Right lobe of liver (tissue), 6 donors: Measurements from ENCODE around the gene ACAD11. TPM values are rescaled to one million over a fixed set of nuclear protein-coding genes. Genes with fewer than 3 reads are reported as not detected.

ENCODE experiments used
- ATAC-seq, 4 donors: fragments of 200-7000 bp; cut with Tn5 transposase; one replicate each; pipeline ENCODE4 v1.9.1; 2020; ENCODE audit warnings: mild to moderate bottlenecking in 4 of 4, moderate library complexity in 4 of 4
- DNase-seq, 3 donors: peaks; one replicate each; pipeline ENCODE4 v3.0.0-alpha.2; 2020
- H3K27ac ChIP-seq, 3 donors: fragments of 200-600 bp; one replicate each; pipeline ENCODE4 v1.8.0; 2022
- H3K27me3 ChIP-seq, 2 donors: fragments of 200-600 bp; one replicate each; pipeline ENCODE4 v1.8.0; 2022
- H3K36me3 ChIP-seq, 4 donors: fragments of 200-600 bp; sonication (generic) in 1 of 4; one replicate each; pipeline versions ENCODE4 v1.5.1 to v1.8.0; 2017 to 2022; ENCODE audit warnings: control low read depth in 1 of 4
- H3K4me1 ChIP-seq, 4 donors: fragments of 200-600 bp; sonication (generic) in 1 of 4; one replicate each; pipeline versions ENCODE4 v1.5.1 to v1.8.0; 2017 to 2022; ENCODE audit warnings: control low read depth in 1 of 4
- H3K4me3 ChIP-seq, 3 donors: fragments of 200-600 bp; one replicate each; pipeline ENCODE4 v1.8.0; 2022
- H3K9me3 ChIP-seq, 4 donors: fragments of 200-600 bp; sonication (generic) in 1 of 4; one replicate each; pipeline versions ENCODE4 v1.5.1 to v1.8.0; 2017 to 2022; ENCODE audit warnings: control low read depth in 1 of 4
- POLR2A ChIP-seq: fragments of 450-650 bp; IDR thresholded peaks from one replicate; pipeline ENCODE4 v1.6.1; 2017; ENCODE audit warnings: antibody characterized with exemption, mild to moderate bottlenecking
- WGBS: methylation state at CpG from one replicate; pipeline ENCODE4 v1.1.6; 2018; ENCODE audit warnings: low coverage, low lambda C conversion rate; ENCODE audit not compliant: insufficient coverage; ENCODE audit errors: missing lambda C conversion rate; 5-methylcytosine and 5-hydroxymethylcytosine counted together
- intact Hi-C, 2 donors: fragments of 100-400 bp; cut with DNase I; formaldehyde crosslinking; loops; one replicate each; pipeline versions ENCODE4 v1.11.2 to v1.14.1; 2022
- total RNA-seq, 6 experiments: library from RNA; depleted of rRNA in 2 of 6; stranded (reverse); fragments of >200 nt in 2 of 6; fragmentation: NEBNext Ultra II Directional in 3 of 6; extraction: Animal tissue kit (Norgen Biotek cat#: 25700) in 3 of 6; gene quantifications; one replicate each; pipeline versions ENCODE4 v1.1.0 to v1.2.4, GENCODE V29; 2016 to 2023
- TF ChIP-seq, protein P1 (sequence below), 4 donors: fragments of 200-600 bp in 3 of 4; fragments of 450-650 bp in 1 of 4; IDR thresholded peaks; one replicate each; pipeline versions ENCODE4 v1.5.1 to v1.8.0; 2016 to 2022; ENCODE audit warnings: antibody characterized with exemption in 4 of 4, mild to moderate bottlenecking in 2 of 4
- donor health status: DM: no; HTN: yes; CAD: no.
- donor health status: DM: no; HTN: no; CAD: no.
- donor health status: DM: no; HTN: no; CAD: no.
- donor health status: DM: no; HTN: yes; CAD: no.
- donor health status: DM: no; HTN: yes; CAD: no.

The ACAD11 gene
- total RNA-seq, 6 experiments from 2014 or later: 60.9 to 108 (median 94.5) TPM

- TF ChIP-seq, protein P1, sequence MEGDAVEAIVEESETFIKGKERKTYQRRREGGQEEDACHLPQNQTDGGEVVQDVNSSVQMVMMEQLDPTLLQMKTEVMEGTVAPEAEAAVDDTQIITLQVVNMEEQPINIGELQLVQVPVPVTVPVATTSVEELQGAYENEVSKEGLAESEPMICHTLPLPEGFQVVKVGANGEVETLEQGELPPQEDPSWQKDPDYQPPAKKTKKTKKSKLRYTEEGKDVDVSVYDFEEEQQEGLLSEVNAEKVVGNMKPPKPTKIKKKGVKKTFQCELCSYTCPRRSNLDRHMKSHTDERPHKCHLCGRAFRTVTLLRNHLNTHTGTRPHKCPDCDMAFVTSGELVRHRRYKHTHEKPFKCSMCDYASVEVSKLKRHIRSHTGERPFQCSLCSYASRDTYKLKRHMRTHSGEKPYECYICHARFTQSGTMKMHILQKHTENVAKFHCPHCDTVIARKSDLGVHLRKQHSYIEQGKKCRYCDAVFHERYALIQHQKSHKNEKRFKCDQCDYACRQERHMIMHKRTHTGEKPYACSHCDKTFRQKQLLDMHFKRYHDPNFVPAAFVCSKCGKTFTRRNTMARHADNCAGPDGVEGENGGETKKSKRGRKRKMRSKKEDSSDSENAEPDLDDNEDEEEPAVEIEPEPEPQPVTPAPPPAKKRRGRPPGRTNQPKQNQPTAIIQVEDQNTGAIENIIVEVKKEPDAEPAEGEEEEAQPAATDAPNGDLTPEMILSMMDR (IDR thresholded peaks at IDR 0.05): no peak
- no peak for TF ChIP-seq POLR2A
- H3K4me1 ChIP-seq: peaks cover 0 to 4% (median 0%) of the 10 kb centered on the region in 4 donors
- no peaks in the 10 kb centered on the region for H3K27me3 ChIP-seq
- WGBS: 78% methylated on average over 4 of the region's 4 CpGs
- no peak overlapping the region for H3K4me3 ChIP-seq
- DNase-seq: no peak
- no peak for ATAC-seq
- H3K36me3 ChIP-seq: peaks cover 5 to 94% (median 26%) of the 10 kb centered on the region in 4 donors
- intact Hi-C loops: no loop called here
- H3K27ac ChIP-seq: no peak overlapping the region
- no peaks in the 10 kb centered on the region for H3K9me3 ChIP-seq
Observed at GRCh38 chr3:132690040-132690439, 30.4 kb upstream of the ACAD11 start.

DNA sequence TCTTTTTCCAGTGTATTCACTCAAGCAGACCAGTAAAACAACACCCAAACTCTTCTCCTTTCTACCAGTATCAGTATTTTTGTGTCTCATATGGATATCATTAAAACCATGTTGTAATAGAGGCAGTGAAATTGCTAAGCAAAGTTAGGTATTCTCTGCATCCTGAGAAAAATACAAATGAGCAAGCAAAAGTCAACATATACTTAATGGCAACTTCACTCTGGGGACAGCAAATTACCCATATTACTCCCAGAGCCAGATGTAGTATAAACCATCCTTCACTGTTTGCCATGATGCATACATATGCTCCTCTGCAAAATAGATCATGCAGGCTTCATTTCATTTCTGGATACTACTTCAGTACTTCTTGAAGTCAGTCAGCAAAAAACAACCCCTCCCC, 22.6 kb upstream of the ACAD11 start:
- DNase-seq (no peak), ATAC-seq (no peak)
- Histone ChIP-seq H3K4me3 (no peak overlapping the region), H3K4me1 (no peaks in the 10 kb centered on the region), H3K27me3 (no peaks in the 10 kb centered on the region), H3K27ac (no peak overlapping the region), H3K36me3 (peaks cover 0 to 75% (median 3%) of the 10 kb centered on the region in 4 donors), H3K9me3 (no peaks in the 10 kb centered on the region)
- TF ChIP-seq, protein P1 (IDR thresholded peaks at IDR 0.05): no peak
- no peak for TF ChIP-seq POLR2A
- intact Hi-C loops: no loop called here

GRCh38 chr3:132681421-132681820, 21.8 kb upstream of the ACAD11 start:
- ATAC-seq: no peak
- Histone ChIP-seq H3K4me3 (no peak overlapping the region), H3K9me3 (no peaks in the 10 kb centered on the region), H3K27ac (no peak overlapping the region), H3K27me3 (no peaks in the 10 kb centered on the region), H3K4me1 (no peaks in the 10 kb centered on the region), H3K36me3 (peaks cover 0 to 75% (median 4%) of the 10 kb centered on the region in 4 donors)
- DNase-seq: no peak
- 100% methylated on average over 3 of the region's 3 CpGs for WGBS
- intact Hi-C loops: no loop called here
- TF ChIP-seq POLR2A: no peak
- TF ChIP-seq, protein P1 (IDR thresholded peaks at IDR 0.05): no peak

- Histone ChIP-seq H3K27me3 (no peaks in the 10 kb centered on the region), H3K36me3 (peaks cover 0 to 75% (median 7%) of the 10 kb centered on the region in 4 donors), H3K4me1 (no peaks in the 10 kb centered on the region), H3K9me3 (no peaks in the 10 kb centered on the region), H3K4me3 (no peak overlapping the region), H3K27ac (no peak overlapping the region)
- no peak for ATAC-seq
- TF ChIP-seq POLR2A: no peak
- TF ChIP-seq, protein P1 (IDR thresholded peaks at IDR 0.05): no peak
- DNase-seq: no peak
- 82% methylated on average over 5 of the region's 5 CpGs for WGBS
- intact Hi-C loops: no loop called here
Observed at GRCh38 chr3:132679911-132680310, 20.3 kb upstream of the ACAD11 start.

DNA sequence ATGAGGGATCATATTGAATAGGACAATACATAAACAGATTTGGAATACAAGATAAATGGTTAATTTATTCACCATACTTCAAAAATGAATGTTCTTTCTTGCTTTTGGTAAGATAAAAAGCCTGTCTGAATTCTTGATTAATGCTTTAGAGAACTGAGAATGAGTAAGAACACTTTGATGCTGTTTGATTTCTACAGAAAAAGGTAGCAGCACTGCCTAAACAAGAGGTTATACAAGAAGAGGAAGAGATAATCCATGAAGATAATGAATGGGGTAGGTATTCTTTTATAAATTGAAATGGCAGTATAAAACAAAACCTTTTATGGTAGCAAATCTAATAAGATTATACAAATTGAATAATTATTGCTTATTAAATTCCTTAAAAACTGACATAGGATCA, 15.8 kb upstream of the ACAD11 start:
- TF ChIP-seq, protein P1 (IDR thresholded peaks at IDR 0.05): no peak
- no peak for TF ChIP-seq POLR2A
- H3K9me3 ChIP-seq: no peaks in the 10 kb centered on the region
- no peak overlapping the region for H3K4me3 ChIP-seq
- no peak overlapping the region for H3K27ac ChIP-seq
- no peak for DNase-seq
- H3K27me3 ChIP-seq: no peaks in the 10 kb centered on the region
- intact Hi-C loops: no loop called here
- peaks cover 0 to 63% (median 15%) of the 10 kb centered on the region in 4 donors for H3K36me3 ChIP-seq
- no peak for ATAC-seq
- H3K4me1 ChIP-seq: no peaks in the 10 kb centered on the region
